Keratinocyte (primary cell): ENCODE data around the gene ALOX5.

Source experiments
- EZH2 ChIP-seq: IDR thresholded peaks from one replicate; pipeline ENCODE4 v1.6.1; 2012; ENCODE audit warnings: inconsistent platforms, mild to moderate bottlenecking, low read length, moderate library complexity
- TF ChIP-seq, protein P1 (sequence below), 3 experiments: IDR thresholded peaks in 1 of 3; conservative IDR thresholded peaks in 1 of 3; optimal IDR thresholded peaks in 1 of 3; 2 replicates in 2 of 3; 3 replicates in 1 of 3; pipeline versions ENCODE3 to v1.5.1; 2011; ENCODE audit warnings: low read length in 3 of 3, mild to moderate bottlenecking in 3 of 3, moderate library complexity in 2 of 3, control low read depth in 1 of 3, inconsistent platforms in 1 of 3; ENCODE audit not compliant: insufficient read depth in 2 of 3; ENCODE audit errors: extremely low read depth in 1 of 3

DNA sequence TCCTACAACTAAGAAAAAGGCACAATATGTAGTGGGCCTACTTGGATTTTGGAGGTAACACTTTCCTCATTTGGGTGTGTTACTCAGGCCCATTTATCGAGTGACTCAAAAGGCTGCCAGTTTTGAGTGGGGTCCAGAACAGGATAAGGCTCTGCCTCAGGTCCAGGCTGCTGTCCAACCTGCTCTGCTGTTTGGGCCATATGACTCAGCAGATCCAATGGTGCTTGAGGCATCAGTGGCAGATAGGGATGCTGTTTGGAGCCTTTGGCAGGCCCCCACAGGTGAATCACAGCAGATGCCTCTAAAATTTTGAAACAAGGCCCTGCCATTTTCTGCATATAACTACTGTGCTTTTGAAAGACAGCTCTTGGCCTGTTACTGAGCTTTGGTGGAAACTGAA lies 34.1 kb upstream of the ALOX5 start:
- TF ChIP-seq, protein P1, sequence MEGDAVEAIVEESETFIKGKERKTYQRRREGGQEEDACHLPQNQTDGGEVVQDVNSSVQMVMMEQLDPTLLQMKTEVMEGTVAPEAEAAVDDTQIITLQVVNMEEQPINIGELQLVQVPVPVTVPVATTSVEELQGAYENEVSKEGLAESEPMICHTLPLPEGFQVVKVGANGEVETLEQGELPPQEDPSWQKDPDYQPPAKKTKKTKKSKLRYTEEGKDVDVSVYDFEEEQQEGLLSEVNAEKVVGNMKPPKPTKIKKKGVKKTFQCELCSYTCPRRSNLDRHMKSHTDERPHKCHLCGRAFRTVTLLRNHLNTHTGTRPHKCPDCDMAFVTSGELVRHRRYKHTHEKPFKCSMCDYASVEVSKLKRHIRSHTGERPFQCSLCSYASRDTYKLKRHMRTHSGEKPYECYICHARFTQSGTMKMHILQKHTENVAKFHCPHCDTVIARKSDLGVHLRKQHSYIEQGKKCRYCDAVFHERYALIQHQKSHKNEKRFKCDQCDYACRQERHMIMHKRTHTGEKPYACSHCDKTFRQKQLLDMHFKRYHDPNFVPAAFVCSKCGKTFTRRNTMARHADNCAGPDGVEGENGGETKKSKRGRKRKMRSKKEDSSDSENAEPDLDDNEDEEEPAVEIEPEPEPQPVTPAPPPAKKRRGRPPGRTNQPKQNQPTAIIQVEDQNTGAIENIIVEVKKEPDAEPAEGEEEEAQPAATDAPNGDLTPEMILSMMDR (optimal IDR thresholded peaks at IDR 0.05 in 1 of 3, IDR thresholded peaks at IDR 0.05 in 1 of 3, conservative IDR thresholded peaks at IDR 0.05 in 1 of 3; ENCODE audit: extremely low read depth in 1 of 3, insufficient read depth in 2 of 3, low read length in 3 of 3) = no peak
- no peak for TF ChIP-seq EZH2
